HG02798 (cell line): ENCODE measurements around the gene NEU4.
"Not testable (repeated sequence)": the region's sequence is repeated elsewhere in the genome, so short reads cannot be mapped to it uniquely, and the experiment has no call there.

ENCODE experiments used
- ATAC-seq: cut with Tn5 transposase; IDR thresholded peaks from one replicate; pipeline ENCODE4 v1.9.1; 2021; ENCODE audit warnings: mild to moderate bottlenecking; ENCODE audit not compliant: unreplicated experiment, poor library complexity

Gene NEU4

GRCh38 chr2:241774419-241775222 lies 34.4 kb upstream of the NEU4 start:
- no peak for ATAC-seq

- no peak for ATAC-seq
Observed at GRCh38 chr2:241775223-241776177, 33.5 kb upstream of the NEU4 start.

- no peak for ATAC-seq
Observed at GRCh38 chr2:241776336-241777169, 32.4 kb upstream of the NEU4 start, which contains the start of gene GAL3ST2. Gene GAL3ST2 (plus strand): TSS chr2:241776822. CDS start chr2:241776956, 134 bp downstream.

GRCh38 chr2:241777170-241777685 lies 31.8 kb upstream of the NEU4 start:
- no peak for ATAC-seq

- no peak for ATAC-seq
Observed at GRCh38 chr2:241777686-241778627, 31.0 kb upstream of the NEU4 start.

- no peak for ATAC-seq
Observed at GRCh38 chr2:241780939-241781569, 27.9 kb upstream of the NEU4 start.

GRCh38 chr2:241782053-241782452 lies 26.9 kb upstream of the NEU4 start:
- not testable (repeated sequence) for ATAC-seq

GRCh38 chr2:241788135-241788534 lies 20.9 kb upstream of the NEU4 start:
- ATAC-seq = no peak

GRCh38 chr2:241788572-241788971 lies 20.4 kb upstream of the NEU4 start:
- ATAC-seq = no peak

- not testable (repeated sequence) for ATAC-seq
Observed at GRCh38 chr2:241791385-241791784, 17.6 kb upstream of the NEU4 start.

- ATAC-seq = no peak
Observed at GRCh38 chr2:241793385-241793784, 15.6 kb upstream of the NEU4 start.

- no peak for ATAC-seq
Observed at GRCh38 chr2:241794250-241794823, 14.7 kb upstream of the NEU4 start.

GRCh38 chr2:241795021-241795999 lies 13.7 kb upstream of the NEU4 start:
- ATAC-seq = no peak

- no peak for ATAC-seq
Observed at GRCh38 chr2:241796209-241796608, 12.8 kb upstream of the NEU4 start.

GRCh38 chr2:241796610-241797138 lies 12.3 kb upstream of the NEU4 start:
- no peak for ATAC-seq

- ATAC-seq = no peak
Observed at GRCh38 chr2:241797441-241798080, 11.4 kb upstream of the NEU4 start.
